Activated naive CD4-positive, alpha-beta T cell treated with anti-CD3 and anti-CD28 coated beads, Interleukin-2, amount 10 ng/mL, durations not matched to agents 7 days and 5 days (primary cell): Measurements from ENCODE around the gene LCOR.
A peak's percentile ranks its signal among the peaks of the same experiment; 100 is the strongest.

ENCODE experiments used
- CTCF ChIA-PET: fragments of 350-600 bp; sonication (Branson Sonifier 250); formaldehyde crosslinking; loops from one replicate; lab custom pipeline; 2021; ENCODE audit warnings: antibody characterized with exemption; lab: Charles Lee
- DNase-seq: peaks from one replicate; pipeline ENCODE4 v3.0.0-alpha.2; 2020
- H3K27ac Mint-ChIP-seq: one replicate; pipeline ENCODE4 v1.8.0; 2021; ENCODE audit warnings: mild to moderate bottlenecking, moderate library complexity, mixed read lengths
- H3K27me3 Mint-ChIP-seq: one replicate; pipeline ENCODE4 v1.8.0; 2021; ENCODE audit warnings: mild to moderate bottlenecking, mixed read lengths
- H3K36me3 Mint-ChIP-seq: one replicate; pipeline ENCODE4 v1.8.0; 2021; ENCODE audit warnings: mixed read lengths
- H3K4me1 Mint-ChIP-seq: one replicate; pipeline ENCODE4 v1.8.0; 2021; ENCODE audit warnings: mixed read lengths
- H3K4me3 Mint-ChIP-seq: one replicate; pipeline ENCODE4 v1.8.0; 2021; ENCODE audit warnings: mild to moderate bottlenecking, moderate library complexity, mixed read lengths
- H3K9me3 Mint-ChIP-seq: one replicate; pipeline ENCODE4 v1.8.0; 2021; ENCODE audit warnings: mixed read lengths

Gene LCOR

GRCh38 chr10:97016728-97017473 lies 184.8 kb downstream of the LCOR start:
- Mint-ChIP-seq H3K27me3 (peaks cover 3% of the 10 kb centered on the region), H3K4me1 (peaks cover 18% of the 10 kb centered on the region), H3K9me3 (no peaks in the 10 kb centered on the region), H3K27ac (peak overlapping the region; percentile 35), H3K36me3 (no peaks in the 10 kb centered on the region), H3K4me3 (no peak overlapping the region)
- DNase-seq = peak; percentile 36
- CTCF ChIA-PET = interaction anchor here (0.7 to 2.3 kb wide), 4 partner anchors 8 to 534 kb away, joined by 3 to 13 read pairs (median 6); no protein-coding TSS in a partner anchor

- DNase-seq = peak; percentile 8
- Mint-ChIP-seq H3K9me3 (no peaks in the 10 kb centered on the region), H3K27me3 (peaks cover 3% of the 10 kb centered on the region), H3K27ac (no peak overlapping the region), H3K4me3 (no peak overlapping the region), H3K36me3 (no peaks in the 10 kb centered on the region), H3K4me1 (peaks cover 18% of the 10 kb centered on the region)
- CTCF ChIA-PET = interaction anchor here (1.5 to 2.3 kb wide), 3 partner anchors 8 to 107 kb away, joined by 5 to 13 read pairs (median 6); no protein-coding TSS in a partner anchor
Measured at GRCh38 chr10:97017474-97017903, 185.4 kb downstream of the LCOR start.

GRCh38 chr10:97018251-97019212 lies 186.4 kb downstream of the LCOR start:
- H3K27me3 Mint-ChIP-seq = peaks cover 3% of the 10 kb centered on the region
- H3K27ac Mint-ChIP-seq = no peak overlapping the region
- H3K9me3 Mint-ChIP-seq = no peaks in the 10 kb centered on the region
- no peaks in the 10 kb centered on the region for H3K36me3 Mint-ChIP-seq
- no peak overlapping the region for H3K4me3 Mint-ChIP-seq
- peaks cover 18% of the 10 kb centered on the region for H3K4me1 Mint-ChIP-seq
- DNase-seq = peak; percentile 7
- CTCF ChIA-PET = interaction anchor here (1.9 kb wide), 1 partner anchor 19 kb away, joined by 6 read pairs; no protein-coding TSS in a partner anchor

- DNase-seq = peak; percentile 11
- no peaks in the 10 kb centered on the region for H3K9me3 Mint-ChIP-seq
- no peaks in the 10 kb centered on the region for H3K36me3 Mint-ChIP-seq
- peaks cover 18% of the 10 kb centered on the region for H3K4me1 Mint-ChIP-seq
- H3K27ac Mint-ChIP-seq = no peak overlapping the region
- CTCF ChIA-PET = no interaction called here
- no peak overlapping the region for H3K4me3 Mint-ChIP-seq
- H3K27me3 Mint-ChIP-seq = peaks cover 3% of the 10 kb centered on the region
Measured at GRCh38 chr10:97019213-97019844, 187.2 kb downstream of the LCOR start.

GRCh38 chr10:97020452-97021400 lies 188.6 kb downstream of the LCOR start:
- H3K27ac Mint-ChIP-seq = no peak overlapping the region
- peak; percentile 13 for DNase-seq
- CTCF ChIA-PET = no interaction called here
- H3K36me3 Mint-ChIP-seq = no peaks in the 10 kb centered on the region
- no peak overlapping the region for H3K4me3 Mint-ChIP-seq
- H3K27me3 Mint-ChIP-seq = peaks cover 3% of the 10 kb centered on the region
- no peaks in the 10 kb centered on the region for H3K9me3 Mint-ChIP-seq
- H3K4me1 Mint-ChIP-seq = peaks cover 13% of the 10 kb centered on the region

- no peak overlapping the region for H3K4me3 Mint-ChIP-seq
- no peaks in the 10 kb centered on the region for H3K9me3 Mint-ChIP-seq
- CTCF ChIA-PET = interaction anchor here (0.6 to 0.7 kb wide), 2 partner anchors 378 to 514 kb away, joined by 3 to 5 read pairs; no protein-coding TSS in a partner anchor
- peaks cover under 1% of the 10 kb centered on the region for H3K4me1 Mint-ChIP-seq
- DNase-seq = no peak
- H3K27me3 Mint-ChIP-seq = peaks cover 3% of the 10 kb centered on the region
- no peaks in the 10 kb centered on the region for H3K36me3 Mint-ChIP-seq
- no peak overlapping the region for H3K27ac Mint-ChIP-seq
Measured at GRCh38 chr10:97022616-97023015, 190.5 kb downstream of the LCOR start.

GRCh38 chr10:97023401-97024167 lies 191.5 kb downstream of the LCOR start:
- Mint-ChIP-seq H3K27me3 (peaks cover 3% of the 10 kb centered on the region), H3K4me1 (no peaks in the 10 kb centered on the region), H3K36me3 (no peaks in the 10 kb centered on the region), H3K27ac (no peak overlapping the region), H3K9me3 (no peaks in the 10 kb centered on the region), H3K4me3 (no peak overlapping the region)
- CTCF ChIA-PET = interaction anchor here (0.6 to 6.2 kb wide), 4 partner anchors 14 to 383 kb away, joined by 3 to 55 read pairs (median 30); no protein-coding TSS in a partner anchor
- peak; percentile 6 for DNase-seq

- H3K36me3 Mint-ChIP-seq = no peaks in the 10 kb centered on the region
Measured at GRCh38 chr10:97024168-97025073, 192.3 kb downstream of the LCOR start.

GRCh38 chr10:97025613-97026242 lies 193.6 kb downstream of the LCOR start:
- CTCF ChIA-PET = interaction anchor here (0.6 to 6.2 kb wide), 43 partner anchors 9 to 650 kb away, joined by 3 to 55 read pairs (median 4); no protein-coding TSS in a partner anchor
- no peak overlapping the region for H3K27ac Mint-ChIP-seq
- H3K4me3 Mint-ChIP-seq = no peak overlapping the region
- H3K36me3 Mint-ChIP-seq = no peaks in the 10 kb centered on the region
- no peaks in the 10 kb centered on the region for H3K4me1 Mint-ChIP-seq
- DNase-seq = peak; percentile 68
- H3K27me3 Mint-ChIP-seq = no peaks in the 10 kb centered on the region
- H3K9me3 Mint-ChIP-seq = no peaks in the 10 kb centered on the region

More at GRCh38 chr10:97024168-97025073, 192.3 kb downstream of the LCOR start:
- DNase-seq = peak; percentile 7
- Mint-ChIP-seq H3K27me3 (peaks cover 3% of the 10 kb centered on the region), H3K4me1 (no peaks in the 10 kb centered on the region), H3K4me3 (no peak overlapping the region), H3K27ac (no peak overlapping the region), H3K9me3 (no peaks in the 10 kb centered on the region)
- CTCF ChIA-PET = interaction anchor here (0.9 to 6.2 kb wide), 30 partner anchors 8 to 649 kb away, joined by 3 to 55 read pairs (median 4); no protein-coding TSS in a partner anchor

GRCh38 chr10:97028126-97028831 lies 196.2 kb downstream of the LCOR start:
- Mint-ChIP-seq H3K36me3 (no peaks in the 10 kb centered on the region), H3K4me3 (no peak overlapping the region), H3K9me3 (no peaks in the 10 kb centered on the region), H3K27me3 (no peaks in the 10 kb centered on the region), H3K4me1 (no peaks in the 10 kb centered on the region), H3K27ac (no peak overlapping the region)
- CTCF ChIA-PET = interaction anchor here (6.2 kb wide), 1 partner anchor 9 kb away, joined by 55 read pairs; no protein-coding TSS in a partner anchor
- DNase-seq = no peak

- no peaks in the 10 kb centered on the region for H3K36me3 Mint-ChIP-seq
- no peak overlapping the region for H3K4me3 Mint-ChIP-seq
- no peak overlapping the region for H3K27ac Mint-ChIP-seq
- CTCF ChIA-PET = interaction anchor here (6.2 kb wide), 1 partner anchor 9 kb away, joined by 55 read pairs; no protein-coding TSS in a partner anchor
- DNase-seq = no peak
- no peaks in the 10 kb centered on the region for H3K9me3 Mint-ChIP-seq
- H3K27me3 Mint-ChIP-seq = no peaks in the 10 kb centered on the region
- H3K4me1 Mint-ChIP-seq = no peaks in the 10 kb centered on the region
Measured at GRCh38 chr10:97028832-97029178, 196.7 kb downstream of the LCOR start.
